Measurements from ENCODE around the gene RELL1. TPM values are rescaled to one million over a fixed set of nuclear protein-coding genes. Genes with fewer than 3 reads are reported as not detected.

RELL1 gene
- total RNA-seq, 4 donors from 2014 or later = 44.4 to 83.3 (median 73.6) TPM

GRCh38 chr4:37635155-37635554 is 51.0 kb downstream of the RELL1 start:
- H3K27me3 ChIP-seq = no peaks in the 10 kb centered on the region
- intact Hi-C loops (cut with DNase I) = no loop called here
- H3K4me3 ChIP-seq = no peak overlapping the region
- H3K4me1 ChIP-seq = peaks cover 6 to 14% (median 11%) of the 10 kb centered on the region in 4 donors
- H3K27ac ChIP-seq (replicated peaks in 1 of 4) = no peak overlapping the region
- DNase-seq (ENCODE audit: extremely low spot score) = no peak
- TF ChIP-seq POLR2A (IDR thresholded peaks at IDR 0.05; ENCODE audit: low read depth) = no peak
- no peak for TF ChIP-seq EP300 (IDR thresholded peaks at IDR 0.05)
- TF ChIP-seq CTCF (IDR thresholded peaks at IDR 0.05) = no peak
- TF ChIP-seq POLR2AphosphoS5 (IDR thresholded peaks at IDR 0.05) = no peak
- WGBS = 87% methylated on average over 6 of the region's 6 CpGs
- H3K9me3 ChIP-seq = no peaks in the 10 kb centered on the region
- H3K36me3 ChIP-seq = peaks cover 5 to 64% (median 43%) of the 10 kb centered on the region in 4 donors

DNA sequence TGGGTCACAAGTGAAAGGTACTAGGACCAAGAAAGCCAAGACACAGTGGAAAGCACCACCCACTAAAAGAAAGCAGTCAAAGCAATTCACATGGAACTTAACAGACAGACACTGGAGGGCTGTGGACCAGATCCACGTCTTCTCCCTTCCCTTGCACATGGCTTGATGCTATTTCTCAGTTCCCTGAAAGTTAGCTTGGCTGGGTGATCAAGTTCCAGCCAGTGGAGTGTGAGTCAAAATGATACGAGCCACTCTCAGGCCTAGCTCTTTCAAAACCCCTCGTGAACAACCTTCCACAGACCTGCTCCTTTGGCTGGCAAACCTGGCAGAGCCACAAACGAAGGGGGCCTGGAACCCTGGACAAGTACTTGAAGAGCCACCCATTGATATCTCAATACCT is 52.0 kb downstream of the RELL1 start:
- H3K36me3 ChIP-seq = peaks cover 5 to 71% (median 49%) of the 10 kb centered on the region in 4 donors
- peaks cover 6 to 19% (median 15%) of the 10 kb centered on the region in 4 donors for H3K4me1 ChIP-seq
- no peak overlapping the region for H3K27ac ChIP-seq (replicated peaks in 1 of 4)
- no peaks in the 10 kb centered on the region for H3K27me3 ChIP-seq
- 92% methylated on average over 4 of the region's 4 CpGs for WGBS
- H3K9me3 ChIP-seq = no peaks in the 10 kb centered on the region
- no peak overlapping the region for H3K4me3 ChIP-seq
- intact Hi-C loops (cut with DNase I) = no loop called here
- TF ChIP-seq POLR2A (IDR thresholded peaks at IDR 0.05; ENCODE audit: low read depth) = no peak
- no peak for TF ChIP-seq EP300 (IDR thresholded peaks at IDR 0.05)
- TF ChIP-seq CTCF (IDR thresholded peaks at IDR 0.05) = no peak
- TF ChIP-seq POLR2AphosphoS5 (IDR thresholded peaks at IDR 0.05) = no peak
- no peak for DNase-seq (ENCODE audit: extremely low spot score)

DNA sequence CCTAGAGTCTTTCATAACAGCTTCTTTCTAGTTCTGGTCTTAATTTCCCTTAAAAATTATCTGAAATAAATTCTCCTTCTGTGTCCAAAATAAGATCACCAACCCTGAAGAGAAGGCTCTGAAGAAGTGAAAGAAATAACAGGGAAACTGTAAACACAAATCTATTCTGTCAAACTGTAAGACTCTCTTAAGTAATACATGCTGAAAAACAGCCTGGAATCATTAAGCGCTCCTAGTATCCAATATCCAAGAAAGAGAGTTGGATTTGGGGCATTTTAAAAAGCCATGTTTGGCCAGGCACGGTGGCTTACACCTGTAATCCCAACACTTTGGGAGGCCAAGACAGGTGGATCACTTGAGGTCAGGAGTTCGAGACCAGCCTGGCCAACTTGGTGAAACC is 53.3 kb downstream of the RELL1 start:
- intact Hi-C loops (cut with DNase I) = no loop called here
- Histone ChIP-seq H3K9me3 (no peaks in the 10 kb centered on the region), H3K4me1 (peaks cover 6 to 29% (median 19%) of the 10 kb centered on the region in 4 donors), H3K36me3 (peaks cover under 1 to 63% (median 46%) of the 10 kb centered on the region in 4 donors), H3K27me3 (no peaks in the 10 kb centered on the region), H3K4me3 (no peak overlapping the region), H3K27ac (replicated peaks in 1 of 4) (peak overlapping the region in 1 of 4 donors; percentile 2)
- no peak for DNase-seq (ENCODE audit: extremely low spot score)
- 95% methylated on average over 3 of the region's 3 CpGs for WGBS
- TF ChIP-seq CTCF (IDR thresholded peaks at IDR 0.05) (no peak), POLR2AphosphoS5 (IDR thresholded peaks at IDR 0.05) (no peak), POLR2A (IDR thresholded peaks at IDR 0.05; ENCODE audit: low read depth) (no peak), EP300 (IDR thresholded peaks at IDR 0.05) (no peak)

DNA sequence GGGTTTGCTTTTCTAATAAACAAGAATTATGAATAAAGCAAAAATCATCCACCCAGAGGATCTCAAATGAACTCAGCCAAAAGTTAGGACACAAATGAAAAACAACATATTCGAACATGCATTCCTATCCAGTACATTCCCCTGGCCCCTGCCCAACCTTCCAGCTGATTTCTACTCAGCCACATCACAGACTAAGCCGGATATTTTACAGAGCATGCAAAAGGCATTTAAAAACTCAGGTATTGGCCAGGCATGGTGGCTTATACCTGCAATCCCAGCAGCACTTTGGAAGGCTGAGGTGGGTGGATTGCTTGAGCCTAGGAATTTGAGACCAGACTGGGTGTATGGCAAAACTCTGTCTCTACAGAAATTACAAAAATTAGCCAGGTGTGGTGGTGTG is 54.6 kb downstream of the RELL1 start:
- Histone ChIP-seq H3K9me3 (no peaks in the 10 kb centered on the region), H3K4me3 (no peak overlapping the region), H3K36me3 (peaks cover 0 to 50% (median 39%) of the 10 kb centered on the region in 4 donors), H3K27me3 (no peaks in the 10 kb centered on the region), H3K4me1 (peaks cover 6 to 29% (median 19%) of the 10 kb centered on the region in 4 donors), H3K27ac (replicated peaks in 1 of 4) (peak overlapping the region in 2 of 4 donors; percentile 45 to 51)
- TF ChIP-seq POLR2AphosphoS5 (IDR thresholded peaks at IDR 0.05) (peak in 1 of 2 donors; percentile 18), POLR2A (IDR thresholded peaks at IDR 0.05; ENCODE audit: low read depth) (no peak)
- intact Hi-C loops (cut with DNase I) = no loop called here
- 49% methylated on average over 2 of the region's 2 CpGs for WGBS
- no peak for DNase-seq (ENCODE audit: extremely low spot score)

DNA sequence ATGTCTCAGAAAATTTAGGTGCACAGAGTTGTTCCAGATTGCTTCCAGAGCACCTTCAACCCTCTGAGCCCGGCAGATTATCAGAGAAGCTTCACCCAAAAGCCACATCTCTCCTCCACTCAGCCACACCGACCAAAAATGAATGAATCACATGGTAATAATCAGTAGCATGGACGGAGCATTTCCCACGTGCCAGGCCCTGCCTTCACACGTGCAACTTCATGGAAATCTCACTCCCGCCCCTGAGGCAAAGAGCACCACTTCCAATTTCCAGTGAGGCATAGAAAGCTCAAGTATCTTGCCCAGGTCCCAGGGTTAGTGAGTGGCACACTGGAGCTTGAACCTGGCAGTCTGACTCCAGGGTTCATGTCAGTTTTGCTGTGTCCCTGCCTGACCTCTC is 56.5 kb downstream of the RELL1 start:
- H3K4me1 ChIP-seq = peaks cover 6 to 29% (median 19%) of the 10 kb centered on the region in 4 donors
- no peak for DNase-seq (ENCODE audit: extremely low spot score)
- no peaks in the 10 kb centered on the region for H3K27me3 ChIP-seq
- no peak overlapping the region for H3K4me3 ChIP-seq
- intact Hi-C loops (cut with DNase I) = no loop called here
- no peak for TF ChIP-seq POLR2AphosphoS5 (IDR thresholded peaks at IDR 0.05)
- TF ChIP-seq POLR2A (IDR thresholded peaks at IDR 0.05; ENCODE audit: low read depth) = no peak
- TF ChIP-seq EP300 (IDR thresholded peaks at IDR 0.05) = no peak
- TF ChIP-seq CTCF (IDR thresholded peaks at IDR 0.05) = no peak
- H3K27ac ChIP-seq (replicated peaks in 1 of 4) = no peak overlapping the region
- 94% methylated on average over 6 of the region's 6 CpGs for WGBS
- H3K36me3 ChIP-seq = peaks cover 0 to 39% (median 31%) of the 10 kb centered on the region in 4 donors
- no peaks in the 10 kb centered on the region for H3K9me3 ChIP-seq

Data from esophagus muscularis mucosa (tissue), 4 donors.